AG08395 (cell line): ENCODE data around the gene ARHGAP19.

Experiments used
- DNase-seq: peaks from one replicate; pipeline ENCODE4 v3.0.0; 2012; ENCODE audit warnings: mixed read lengths, low spot score

ARHGAP19 gene, protein sequence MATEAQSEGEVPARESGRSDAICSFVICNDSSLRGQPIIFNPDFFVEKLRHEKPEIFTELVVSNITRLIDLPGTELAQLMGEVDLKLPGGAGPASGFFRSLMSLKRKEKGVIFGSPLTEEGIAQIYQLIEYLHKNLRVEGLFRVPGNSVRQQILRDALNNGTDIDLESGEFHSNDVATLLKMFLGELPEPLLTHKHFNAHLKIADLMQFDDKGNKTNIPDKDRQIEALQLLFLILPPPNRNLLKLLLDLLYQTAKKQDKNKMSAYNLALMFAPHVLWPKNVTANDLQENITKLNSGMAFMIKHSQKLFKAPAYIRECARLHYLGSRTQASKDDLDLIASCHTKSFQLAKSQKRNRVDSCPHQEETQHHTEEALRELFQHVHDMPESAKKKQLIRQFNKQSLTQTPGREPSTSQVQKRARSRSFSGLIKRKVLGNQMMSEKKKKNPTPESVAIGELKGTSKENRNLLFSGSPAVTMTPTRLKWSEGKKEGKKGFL

DNA sequence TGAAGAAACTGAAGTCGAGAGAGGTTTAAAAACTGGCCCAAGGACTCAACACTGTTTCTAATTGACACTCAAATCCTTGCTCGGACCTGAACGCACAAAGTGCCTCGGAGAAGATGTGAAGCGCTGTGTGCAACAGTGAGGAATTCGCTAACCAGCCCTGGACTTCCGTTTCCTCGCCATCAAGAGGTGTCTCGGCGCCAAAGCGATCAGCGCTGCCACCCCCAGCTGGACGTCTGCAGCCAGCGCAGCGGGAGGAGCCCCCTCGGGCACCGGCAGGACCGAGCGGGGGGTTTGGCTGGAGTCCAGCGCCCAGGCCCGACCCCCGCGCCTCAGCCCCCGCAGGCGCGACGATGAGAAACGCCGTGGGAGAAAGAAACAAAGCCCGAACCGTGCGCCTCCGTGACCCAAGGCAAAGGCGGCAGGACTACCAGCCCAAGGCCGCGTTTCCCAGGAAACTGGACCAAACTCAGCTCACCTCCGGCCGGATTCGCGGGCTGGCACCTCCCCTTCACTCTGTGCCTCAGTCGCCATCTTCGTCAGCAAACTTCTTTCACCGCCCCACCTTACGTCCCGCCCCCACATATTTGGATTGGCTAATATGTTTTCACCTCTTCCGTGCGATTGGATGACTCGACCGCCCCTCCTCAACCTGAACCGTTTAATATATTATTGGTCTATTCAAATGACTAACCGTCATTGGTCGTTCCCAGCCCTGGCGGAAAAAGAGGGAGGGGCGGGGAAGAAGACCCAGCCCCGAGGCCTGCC, at the start of gene ARHGAP19:
Gene ARHGAP19 (minus strand): TSS at position 541 of the 765 bp plus-strand sequence. CDS start 10 bp downstream, at position 531.
- DNase-seq, result peak; percentile 99

DNA sequence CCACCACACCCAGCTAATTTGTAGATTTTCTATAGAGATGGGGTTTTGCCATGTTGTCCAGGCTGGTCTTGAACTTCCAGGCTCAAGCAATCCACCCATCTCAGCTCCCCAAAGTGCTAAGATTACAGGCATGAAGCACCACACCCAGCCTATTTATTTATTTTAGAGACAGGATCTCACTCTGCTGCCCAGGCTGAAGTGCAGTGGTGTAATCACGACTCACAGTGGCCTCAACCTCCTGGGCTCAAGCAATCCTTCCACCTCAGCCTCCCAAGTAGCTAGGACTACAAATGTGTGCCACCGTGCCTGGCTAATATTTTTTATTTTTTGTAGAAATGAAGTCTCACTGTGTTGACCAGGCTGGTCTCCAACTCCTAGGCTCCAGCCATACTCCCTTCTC, 49.0 kb upstream of the ARHGAP19 start:
- DNase-seq, result no peak

DNA sequence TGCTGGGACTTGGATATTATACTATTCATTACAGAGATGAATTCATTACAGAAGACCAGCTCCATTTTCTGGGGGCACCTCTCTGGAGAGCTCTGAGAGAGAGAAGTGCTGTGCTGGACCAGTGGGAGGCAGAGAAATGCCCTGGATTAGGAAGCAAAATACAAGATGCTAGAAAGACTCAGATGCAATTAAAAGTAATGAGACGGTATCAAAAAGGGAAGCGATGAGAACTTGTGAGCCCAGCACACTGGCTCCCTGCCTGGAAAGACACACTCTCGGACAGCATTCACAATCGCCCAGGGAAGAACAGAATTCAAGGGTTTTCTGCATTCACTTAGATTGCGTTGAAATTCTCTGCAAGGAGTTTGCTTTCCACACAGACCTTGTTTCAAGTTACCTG, 45.6 kb upstream of the ARHGAP19 start:
- no peak for DNase-seq

DNA sequence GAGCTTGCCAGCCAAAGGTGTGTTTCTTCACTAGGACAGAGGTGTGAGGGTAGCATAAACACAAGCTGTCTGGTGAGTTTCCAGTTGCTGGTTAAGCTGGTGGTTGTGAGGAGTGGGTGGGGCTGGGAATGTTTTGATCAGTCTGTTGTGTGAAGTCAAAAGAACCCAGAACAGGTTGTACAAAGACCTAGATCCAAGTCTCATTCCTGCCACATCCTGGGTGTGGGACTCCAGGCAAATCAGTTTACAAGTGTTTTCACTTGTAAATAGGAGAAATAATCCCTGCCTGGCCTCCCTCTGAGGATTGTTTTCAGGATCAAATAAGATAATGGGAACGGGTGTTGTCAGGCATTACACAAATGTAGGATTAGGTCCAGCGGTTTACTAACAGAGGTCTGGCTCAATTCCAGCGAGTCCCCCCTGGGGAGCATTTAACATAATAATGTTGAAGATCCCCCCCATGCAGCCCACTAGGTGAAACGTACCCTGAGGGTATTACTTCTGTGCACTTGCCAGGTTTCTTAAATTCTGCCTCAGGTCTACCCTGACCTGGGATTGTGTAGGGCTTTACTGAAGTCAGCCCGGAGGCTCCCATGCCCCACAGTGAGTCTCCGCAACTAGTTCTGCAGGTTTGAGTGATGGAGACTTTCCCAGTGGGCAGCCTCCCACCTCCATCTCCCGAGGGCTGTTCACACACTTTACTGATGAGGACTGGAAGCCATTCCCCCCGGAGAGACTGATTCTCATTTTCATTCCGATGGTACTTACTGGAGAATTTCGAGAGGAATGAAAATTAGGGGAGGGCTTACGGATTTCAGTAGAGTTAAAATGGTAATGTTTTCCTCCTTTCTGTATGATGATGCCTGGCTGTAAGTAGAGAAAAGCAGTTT, 44.8 kb upstream of the ARHGAP19 start:
- DNase-seq, result no peak

DNA sequence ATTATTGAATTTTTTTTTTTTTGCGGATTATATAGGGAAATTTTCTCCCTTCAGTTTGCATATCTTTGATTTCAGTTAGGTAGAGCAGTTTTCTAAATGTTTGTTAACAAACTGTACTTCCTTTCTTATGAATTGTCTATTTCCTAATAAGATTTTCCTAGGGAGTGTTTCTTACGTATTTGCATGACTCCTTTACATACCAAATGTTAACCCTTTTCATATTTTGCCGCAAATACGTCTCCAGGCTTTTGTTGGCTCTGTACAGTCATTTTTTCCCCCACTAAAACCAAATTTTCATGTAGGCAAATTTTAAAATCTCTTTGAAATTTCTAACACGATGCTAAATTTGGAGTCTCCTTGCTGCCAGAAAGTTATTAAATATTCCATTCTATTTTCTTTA, 44.0 kb upstream of the ARHGAP19 start:
- DNase-seq, result no peak

DNA sequence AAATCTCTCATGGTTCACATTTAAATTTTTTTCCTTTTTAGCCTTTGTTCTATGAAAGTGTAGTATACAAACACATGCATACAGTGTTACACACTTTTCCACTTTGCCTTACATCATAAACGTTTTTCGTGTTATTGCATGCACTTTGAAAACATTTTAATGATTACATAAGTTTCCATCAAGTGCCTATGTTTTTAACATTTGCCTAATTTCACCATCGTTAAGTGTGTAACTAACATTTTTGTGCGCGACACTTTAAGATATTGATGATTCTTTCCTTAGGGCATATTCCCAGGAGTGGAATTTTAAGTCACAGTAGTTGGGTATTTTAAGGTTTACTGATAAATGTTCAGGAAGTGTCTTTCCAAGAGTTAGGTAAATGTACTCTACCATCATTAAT, 43.6 kb upstream of the ARHGAP19 start:
- DNase-seq, result no peak

DNA sequence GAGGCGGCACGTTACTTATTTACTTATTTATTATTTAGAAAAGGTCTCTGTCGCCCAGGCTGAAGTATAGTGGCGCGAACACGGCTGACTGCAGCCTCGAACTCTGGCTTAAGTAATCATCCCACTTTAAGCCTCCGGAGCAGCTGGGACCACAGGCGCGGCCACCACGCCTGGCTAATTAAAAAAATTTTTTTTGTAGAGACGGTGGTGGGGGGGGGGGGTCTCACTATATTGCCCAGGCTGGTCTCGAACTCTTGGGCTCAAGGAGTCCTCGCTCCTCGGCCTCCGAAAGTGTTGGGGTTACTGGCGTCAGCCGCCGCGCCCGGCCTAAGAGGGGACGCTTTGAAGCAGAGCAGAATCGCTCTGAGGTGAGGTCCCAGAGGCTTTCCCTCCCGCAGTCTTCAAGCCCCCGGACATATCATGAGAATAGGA, 42.8 kb upstream of the ARHGAP19 start:
- no peak for DNase-seq

DNA sequence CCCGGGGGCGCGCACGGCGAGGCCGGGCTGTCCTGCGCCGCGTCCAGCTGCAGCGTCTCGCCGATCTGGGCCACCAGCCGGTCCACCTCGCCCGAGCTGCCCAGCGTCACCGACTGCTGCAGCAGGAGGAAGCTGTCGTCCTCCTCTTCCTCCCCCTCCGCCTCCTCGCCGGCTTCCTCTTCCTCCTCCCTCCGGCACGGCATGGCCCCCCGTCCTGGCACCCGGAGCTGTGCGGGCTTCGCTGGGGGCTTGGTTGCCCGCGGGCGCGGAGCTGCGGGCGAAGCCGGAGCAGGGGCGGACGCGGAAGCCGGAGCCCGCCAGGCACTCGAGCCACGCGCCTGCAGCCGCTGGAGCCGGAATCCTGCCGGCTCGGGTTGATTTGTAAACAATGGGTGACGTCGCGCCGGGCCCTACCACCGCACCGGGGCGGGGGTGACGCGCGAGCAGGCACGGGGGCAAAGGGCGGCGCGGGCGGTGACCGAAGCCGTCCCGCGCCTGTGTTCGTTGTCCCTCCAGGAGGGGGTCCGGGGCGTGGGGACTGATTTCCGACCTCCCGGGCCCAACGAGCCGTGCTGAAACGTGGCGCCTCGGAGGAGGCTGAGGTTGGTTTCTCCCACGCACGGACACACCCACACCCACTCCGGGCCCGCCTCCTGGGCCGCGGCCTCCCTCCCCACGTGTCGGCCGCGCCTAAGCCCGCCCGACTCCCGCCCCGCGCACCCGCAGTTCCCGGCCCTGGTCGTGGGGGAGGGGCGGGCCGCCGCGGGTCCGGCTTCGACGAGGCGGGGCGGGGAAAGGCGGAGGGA, 42.1 kb upstream of the ARHGAP19 start, which contains the start of gene FRAT2:
Gene FRAT2 (minus strand): TSS at position 360 of the 806 bp plus-strand sequence. CDS start 157 bp downstream, at position 203.
- DNase-seq, result peak; percentile 98

DNA sequence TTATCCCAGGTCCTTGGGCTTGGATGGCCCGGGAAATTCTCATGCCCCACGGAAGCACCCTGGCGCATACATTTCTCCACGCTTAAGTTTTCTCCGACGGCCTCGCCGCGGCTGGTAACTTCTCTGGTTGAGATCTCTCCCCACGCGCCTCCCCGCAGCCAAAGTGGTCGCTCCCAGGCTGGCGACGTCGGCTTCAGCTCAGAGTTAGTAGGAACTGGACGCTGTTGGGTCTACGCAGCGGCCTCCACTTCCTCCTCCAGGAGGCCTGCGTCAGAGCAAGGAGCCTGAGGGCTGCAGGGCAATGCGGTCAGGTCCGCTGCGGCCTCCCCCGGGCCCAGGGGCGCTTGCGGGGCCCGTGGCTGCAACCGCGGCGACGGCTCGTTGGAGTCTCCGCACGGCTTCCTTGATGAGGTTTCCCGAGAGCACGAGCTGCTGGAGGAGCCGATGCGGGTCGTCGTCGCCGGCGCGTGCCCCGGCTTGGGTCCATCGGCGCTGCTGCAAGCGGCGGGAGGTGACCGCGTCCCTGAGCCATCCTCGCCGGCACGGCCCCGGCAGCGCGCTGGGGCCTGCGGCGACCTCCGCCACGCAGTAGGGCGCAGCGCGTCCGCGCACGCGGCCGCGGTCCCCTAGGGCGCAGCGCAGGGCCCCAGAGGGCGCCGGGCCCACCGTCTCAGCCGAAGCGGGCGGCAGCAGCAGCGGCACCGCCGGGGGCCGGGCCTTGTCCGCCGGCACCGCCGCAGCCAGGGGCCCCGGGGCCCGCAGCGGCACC, 41.3 kb upstream of the ARHGAP19 start:
- DNase-seq, result peak; percentile 28

DNA sequence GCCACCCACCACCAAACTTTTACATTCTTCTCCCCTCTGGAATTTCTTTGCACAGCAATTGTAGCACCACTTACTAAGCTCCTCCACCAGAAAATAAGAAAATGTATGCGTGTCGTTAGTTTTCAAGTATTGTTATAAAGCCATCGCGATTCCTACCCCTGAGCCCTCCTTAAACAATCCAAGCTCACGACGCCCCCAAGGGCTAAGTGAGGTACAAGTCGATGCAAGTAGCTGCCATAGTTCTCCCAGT, 40.8 kb upstream of the ARHGAP19 start:
- peak; percentile 20 for DNase-seq

DNA sequence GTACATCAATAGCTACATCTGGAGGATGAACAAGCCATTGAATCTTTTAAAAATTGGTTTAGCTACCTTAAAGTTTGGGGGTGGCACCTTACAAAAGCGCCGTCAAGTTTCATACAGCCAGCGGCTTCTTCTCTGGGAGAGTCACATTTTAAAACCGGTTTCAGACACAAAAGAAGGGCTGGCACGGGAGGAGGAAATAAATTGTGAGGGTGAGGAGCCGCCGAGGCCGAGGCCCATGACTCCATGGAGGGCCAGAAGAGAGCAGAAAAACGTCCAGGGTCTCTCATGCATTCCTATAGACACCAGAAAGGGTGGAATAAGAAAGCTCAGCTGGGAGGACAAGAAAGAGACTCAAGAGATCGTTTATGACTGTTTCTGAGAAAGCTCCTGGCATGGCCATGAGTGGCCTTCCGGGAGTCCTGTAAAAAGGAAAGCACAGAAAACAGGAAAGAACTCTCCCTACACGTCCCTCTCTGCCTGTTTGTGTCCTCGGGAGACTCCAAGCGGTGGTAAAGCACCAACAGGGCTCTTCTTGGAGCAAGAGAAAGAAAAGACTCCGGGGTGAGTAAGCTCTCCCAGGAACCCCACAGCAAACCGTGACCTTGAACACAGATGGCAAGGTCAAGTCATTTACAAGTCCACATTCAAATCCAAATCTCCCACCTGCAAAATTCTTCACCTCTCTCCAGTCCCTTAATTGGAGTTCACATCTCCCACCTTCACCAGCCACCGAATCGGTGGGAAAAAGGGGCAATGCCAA, 40.3 kb upstream of the ARHGAP19 start:
- peak; percentile 83 for DNase-seq

DNA sequence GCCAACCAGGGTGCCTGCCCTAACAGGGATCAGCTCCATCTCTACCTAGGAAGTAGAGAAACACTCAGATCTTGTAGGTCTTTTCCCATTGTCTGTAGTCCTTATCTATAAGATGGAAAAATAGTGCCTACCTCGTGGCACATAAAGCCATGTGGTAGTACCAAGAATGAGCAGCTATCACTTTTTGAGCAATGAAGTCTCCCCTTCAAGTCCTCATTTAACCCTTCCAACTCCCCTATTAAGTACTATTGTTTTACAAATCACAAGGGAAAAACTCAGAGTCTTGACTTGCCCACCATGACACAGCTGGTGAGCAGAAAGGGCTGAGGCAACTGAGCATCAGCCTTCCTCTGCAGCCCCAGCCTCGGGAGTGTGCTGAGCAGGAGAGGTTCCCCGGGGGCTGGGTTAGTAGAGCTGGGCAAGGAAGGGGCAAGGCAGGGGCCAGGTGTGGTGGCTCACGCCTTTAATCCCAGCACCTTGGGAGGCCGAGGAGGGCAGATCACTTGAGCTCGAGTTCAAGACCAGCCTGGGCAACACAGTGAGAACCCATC, 38.8 kb upstream of the ARHGAP19 start:
- DNase-seq, result no peak

DNA sequence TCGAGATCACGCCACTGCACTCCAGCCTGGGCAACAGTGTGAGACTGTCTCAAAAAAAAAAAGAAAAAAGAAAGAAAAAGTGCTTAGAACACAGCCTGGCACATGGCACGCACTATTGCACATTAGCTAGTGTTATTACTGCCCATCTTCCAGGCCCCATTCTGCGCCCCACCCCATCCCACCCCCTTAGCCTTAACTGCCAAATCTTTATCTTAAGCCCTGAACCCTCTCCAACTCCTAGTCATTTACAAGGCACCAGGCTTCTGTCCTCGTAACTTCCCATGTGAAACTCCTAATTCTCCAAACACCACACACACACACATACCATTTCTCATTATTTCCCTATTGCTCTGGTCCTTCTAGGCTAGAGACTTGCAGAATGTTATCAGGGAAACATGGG, 37.3 kb upstream of the ARHGAP19 start:
- no peak for DNase-seq

DNA sequence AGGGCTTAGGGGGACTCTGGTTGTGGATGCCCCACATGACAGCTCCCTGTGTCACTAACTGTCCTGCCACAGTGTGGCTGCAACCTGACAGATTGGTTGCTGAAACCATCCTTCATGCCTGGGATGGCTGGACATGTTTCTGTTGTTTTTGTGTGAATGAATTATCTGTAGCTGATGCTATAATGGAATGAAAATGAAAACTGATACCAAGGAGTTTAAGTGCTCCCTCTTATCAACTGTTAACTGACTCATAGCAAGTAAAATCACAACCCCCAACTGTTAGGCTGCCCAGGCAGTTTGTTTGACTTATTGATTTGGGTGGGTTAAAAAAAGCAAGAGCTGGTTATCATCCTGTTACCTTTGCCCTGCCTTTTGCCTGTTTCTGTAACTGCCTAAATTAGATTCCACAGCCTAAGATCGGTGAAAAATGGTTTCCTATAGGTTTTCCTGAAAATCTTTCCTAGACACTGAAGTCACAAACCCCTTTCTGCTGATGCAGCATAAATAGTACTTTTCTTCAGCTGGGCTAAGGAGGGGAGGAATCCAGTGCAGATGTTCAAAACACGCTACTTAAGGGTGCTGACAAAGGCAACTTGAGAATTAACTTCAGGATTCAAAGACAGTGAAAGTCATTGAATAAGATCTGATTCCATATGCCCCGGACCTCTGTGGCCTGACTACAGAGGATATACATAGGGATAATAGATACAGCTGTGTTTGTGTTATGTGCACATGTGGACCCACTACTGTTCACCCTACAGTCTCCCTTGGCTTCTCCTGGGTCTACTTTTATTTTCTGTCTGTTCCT, 36.4 kb upstream of the ARHGAP19 start:
- no peak for DNase-seq

DNA sequence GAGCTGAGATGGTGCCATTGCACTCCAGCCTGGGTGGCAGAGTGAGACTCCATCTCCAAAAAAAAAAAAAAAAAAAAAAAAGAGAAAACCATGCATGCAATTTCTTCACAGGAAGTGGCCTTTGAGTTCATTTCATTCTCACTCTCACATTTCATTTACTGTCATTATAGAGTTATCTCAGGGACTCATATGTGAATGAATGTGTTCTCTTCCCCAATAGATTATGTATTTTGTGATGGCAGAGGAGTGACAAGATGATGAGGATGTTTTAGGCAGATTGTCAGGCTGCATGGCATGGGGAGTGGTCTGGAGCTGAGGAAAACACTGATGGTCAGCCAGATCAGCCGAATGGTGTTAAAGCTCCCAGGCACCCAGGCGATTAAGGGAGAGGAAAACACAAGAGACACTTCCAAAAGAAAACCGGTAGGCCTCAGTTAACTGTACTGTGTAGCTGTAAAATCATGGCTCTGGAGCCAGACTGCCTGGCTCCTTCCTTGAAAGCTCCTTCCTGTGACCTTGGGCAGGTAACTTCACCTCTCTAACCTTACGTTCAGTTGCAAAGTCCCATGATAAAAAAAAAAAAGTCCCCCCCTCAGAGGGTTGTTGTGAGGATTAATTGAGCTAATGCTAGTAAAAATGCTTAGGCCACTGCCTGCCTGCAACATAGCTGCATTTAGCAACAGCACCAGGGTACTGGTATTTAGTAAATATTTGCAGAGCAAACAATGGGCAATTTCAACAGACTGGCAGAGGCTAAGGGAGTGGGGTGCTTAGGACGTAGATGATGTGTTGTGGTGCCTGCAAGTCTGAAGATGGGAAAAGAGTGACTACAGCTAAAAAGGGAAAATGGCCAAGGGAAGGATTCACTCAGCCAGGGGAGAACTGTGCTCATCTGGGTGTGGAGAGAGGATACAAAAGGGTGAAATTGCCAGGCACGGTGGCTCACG, 35.2 kb upstream of the ARHGAP19 start:
- no peak for DNase-seq

DNA sequence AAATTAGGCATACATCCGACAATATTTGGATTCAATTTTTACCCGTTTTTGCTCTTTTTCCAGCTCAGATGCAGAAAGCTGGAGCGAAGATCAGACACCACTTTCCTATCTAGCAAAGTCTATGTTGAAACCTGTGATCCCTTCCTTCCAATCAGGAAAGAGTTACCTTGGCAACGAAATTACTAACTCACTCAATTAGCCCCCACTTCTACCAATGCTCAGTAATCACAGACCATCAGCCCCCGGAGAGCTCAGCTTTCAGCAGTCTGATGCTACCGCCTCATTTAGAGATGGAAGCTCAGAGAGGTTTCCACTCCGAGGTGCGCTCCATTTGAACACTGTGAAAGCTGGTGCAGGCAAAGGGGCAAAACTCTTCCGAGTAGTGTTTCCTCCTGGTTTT, 33.3 kb upstream of the ARHGAP19 start:
- DNase-seq, result no peak

DNA sequence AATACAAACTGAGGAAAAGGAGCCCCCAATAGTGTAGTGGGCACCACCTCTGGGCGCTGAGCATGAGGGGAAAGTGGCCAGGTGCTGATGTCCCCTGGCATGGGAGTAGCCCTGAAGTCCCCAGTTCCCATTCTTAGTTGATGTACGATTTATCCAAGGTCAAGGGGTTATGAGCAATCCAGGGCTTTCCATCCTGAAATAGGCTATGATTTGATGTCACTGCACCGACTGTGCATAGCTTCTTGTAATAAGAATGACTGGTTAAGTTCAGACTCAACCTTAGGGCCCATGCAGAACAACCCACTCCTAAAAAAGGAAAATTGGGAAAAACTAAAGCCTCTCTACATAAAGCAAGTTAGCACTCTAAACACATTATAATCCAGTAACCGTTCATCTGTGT, 31.1 kb upstream of the ARHGAP19 start:
- no peak for DNase-seq

DNA sequence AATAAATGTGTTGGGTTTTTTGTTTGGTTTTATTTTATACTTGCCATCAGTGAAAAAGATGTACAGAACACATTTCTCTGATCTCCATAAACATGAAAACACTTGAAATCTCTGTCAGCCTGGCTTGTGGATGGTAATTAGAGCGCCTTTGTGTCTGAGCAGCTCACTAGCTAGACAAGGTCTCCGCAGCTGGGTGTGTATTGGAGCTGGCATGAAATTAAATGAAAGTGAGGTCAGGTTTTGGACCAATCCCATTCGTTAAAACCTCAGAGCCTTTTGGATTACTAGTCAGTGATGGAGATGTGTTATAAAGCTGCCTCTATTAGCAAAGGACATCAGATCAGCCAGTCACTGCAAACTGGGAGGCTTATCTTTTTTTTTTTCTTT, 29.4 kb upstream of the ARHGAP19 start:
- DNase-seq, result no peak
